IPS-NIHi11 (cell line): ENCODE results near the gene CLBA1.
"Not testable (repeated sequence)": the region's sequence is repeated elsewhere in the genome, so short reads cannot be mapped to it uniquely, and the experiment has no call there.

Experiments used
- DNase-seq: peaks from one replicate; pipeline ENCODE4 v3.0.0; 2012; ENCODE audit warnings: mixed read lengths, low spot score

CLBA1 gene

GRCh38 chr14:105023144-105023543 lies 37.6 kb downstream of the CLBA1 start:
- DNase-seq: no peak

DNA sequence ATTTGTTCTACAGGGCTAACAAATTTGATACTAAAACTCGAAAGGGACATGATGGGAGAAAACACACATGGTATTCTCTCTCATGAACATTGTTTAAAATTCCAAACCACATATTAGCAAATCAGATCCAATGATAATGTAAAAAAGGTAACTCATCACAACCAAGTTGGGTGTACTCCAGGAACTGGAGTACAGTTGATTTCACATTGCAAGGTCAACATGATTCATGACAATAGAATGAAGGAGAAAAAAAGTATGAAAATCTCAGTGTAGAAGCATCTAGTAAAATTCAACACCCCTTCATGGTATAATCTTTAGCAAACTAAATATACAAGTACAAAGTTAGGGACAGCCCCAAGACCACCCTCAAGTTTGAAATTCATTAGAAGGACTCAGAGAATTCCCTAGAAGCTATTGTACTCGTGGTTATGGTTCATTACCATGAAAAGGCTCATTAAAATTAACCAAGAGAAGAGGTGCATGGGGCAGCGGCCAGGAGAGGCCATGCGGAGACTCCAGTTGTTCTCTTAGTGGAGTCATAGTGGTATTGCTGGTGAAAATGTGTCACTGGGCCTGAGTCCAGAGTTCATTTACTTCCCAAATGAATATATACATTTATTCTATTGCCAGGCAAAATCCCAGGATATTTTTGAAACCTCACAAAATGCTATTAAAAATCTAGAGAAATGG lies 38.3 kb downstream of the CLBA1 start:
- no peak for DNase-seq

DNA sequence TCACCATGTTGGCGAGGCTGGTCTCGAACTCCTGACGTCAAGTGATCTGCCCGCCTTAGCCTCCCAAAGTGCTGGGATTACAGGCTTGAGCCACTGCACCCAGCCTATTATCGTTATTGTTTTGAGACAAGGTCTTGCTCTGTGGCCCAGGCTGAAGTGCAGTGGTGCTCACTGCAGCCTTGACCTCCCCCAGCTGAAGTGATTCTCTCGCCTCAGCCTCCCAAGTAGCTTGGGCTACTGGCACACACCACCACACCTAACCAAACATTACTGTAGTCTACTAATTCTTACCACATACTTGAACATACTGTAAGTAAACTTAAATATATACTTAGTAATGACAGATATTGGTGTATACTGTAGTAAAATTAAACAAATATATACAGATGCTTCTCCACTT lies 39.8 kb downstream of the CLBA1 start:
- no peak for DNase-seq

DNA sequence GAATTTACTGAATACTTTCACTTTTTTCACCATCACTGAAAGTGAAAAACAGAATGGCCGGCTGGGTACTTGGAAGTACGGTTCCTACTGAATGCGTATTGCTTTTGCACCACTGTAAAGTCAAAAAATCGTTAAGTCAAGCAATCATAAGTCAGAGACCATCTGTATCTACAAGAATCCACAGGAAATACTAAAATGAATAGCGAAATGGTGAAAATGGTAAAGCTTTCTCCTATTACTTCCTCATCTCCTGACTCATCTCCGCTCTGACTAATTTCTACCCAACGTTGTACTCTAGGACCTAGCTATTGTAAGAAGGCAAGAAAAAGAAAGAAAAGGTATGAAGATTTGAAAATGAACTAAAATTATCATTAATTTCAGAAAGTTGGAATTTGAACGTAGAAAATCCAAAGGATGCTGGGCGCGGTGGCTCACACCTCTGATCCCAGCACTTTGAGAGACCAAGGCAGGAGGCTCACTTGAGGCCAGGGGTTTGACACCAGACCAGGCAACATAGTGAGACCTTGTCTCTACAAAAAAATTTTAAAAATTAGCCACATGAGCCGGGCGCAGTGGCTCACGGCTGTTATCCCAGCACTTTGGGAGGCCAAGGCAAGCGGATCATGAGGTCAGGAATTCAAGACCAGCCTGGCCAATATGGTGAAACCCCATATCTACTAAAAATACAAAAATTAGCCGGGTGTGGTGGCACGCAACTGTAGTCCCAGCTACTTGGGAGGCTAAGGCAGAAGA lies 40.6 kb downstream of the CLBA1 start:
- DNase-seq: no peak

GRCh38 chr14:105026802-105027563 lies 41.4 kb downstream of the CLBA1 start:
- no peak for DNase-seq

GRCh38 chr14:105027718-105028117 lies 42.1 kb downstream of the CLBA1 start:
- DNase-seq: not testable (repeated sequence)

DNA sequence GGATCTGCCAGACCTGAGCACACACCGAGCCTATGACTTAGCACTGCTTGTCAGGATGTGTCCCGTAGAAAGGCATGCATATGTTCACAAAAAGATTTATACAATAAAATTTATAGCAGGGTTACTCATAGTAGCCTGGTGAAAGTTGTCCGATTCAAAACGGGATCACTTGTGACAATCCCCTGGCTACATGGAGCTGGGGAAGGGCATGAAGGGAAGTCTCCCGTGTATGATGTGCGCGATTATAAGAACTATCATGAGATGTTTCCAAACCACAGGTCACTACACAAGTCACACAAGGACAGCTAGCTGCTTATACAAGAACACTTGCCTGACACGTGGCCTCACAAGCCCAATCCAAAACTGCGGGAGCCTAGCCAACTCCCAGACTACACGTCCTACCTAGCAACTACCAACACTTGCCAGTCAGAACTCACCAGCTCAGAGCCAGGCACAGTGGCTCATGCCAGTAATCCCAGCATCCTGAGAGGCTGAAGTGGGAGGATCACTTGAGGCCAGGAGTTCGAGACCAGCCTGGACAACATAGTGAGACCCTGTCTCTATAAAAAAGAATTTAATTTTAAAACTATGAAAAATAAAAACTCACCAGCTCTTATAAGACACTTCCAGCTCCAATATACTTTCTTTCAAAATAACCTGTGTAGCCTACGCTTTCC lies 42.8 kb downstream of the CLBA1 start:
- no peak for DNase-seq

DNA sequence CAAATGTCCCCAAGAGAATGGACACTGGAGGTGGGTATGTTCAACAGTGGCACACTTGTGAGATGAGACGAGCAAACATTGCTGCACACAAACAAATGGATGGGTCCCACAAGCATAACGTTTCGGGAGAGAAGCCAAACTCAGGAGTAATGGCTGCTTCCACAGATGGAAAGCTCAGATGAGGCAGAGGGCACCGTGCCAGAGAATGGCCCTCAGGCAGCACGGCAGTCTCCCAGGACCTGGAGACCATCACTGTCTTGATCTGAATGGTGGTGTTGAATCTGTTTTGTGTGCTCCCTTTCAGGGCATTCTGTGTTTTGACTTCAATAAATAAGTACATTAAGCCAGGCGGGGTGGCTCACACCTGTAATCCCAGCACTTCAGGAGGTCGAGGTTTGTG lies 43.8 kb downstream of the CLBA1 start:
- DNase-seq: no peak

DNA sequence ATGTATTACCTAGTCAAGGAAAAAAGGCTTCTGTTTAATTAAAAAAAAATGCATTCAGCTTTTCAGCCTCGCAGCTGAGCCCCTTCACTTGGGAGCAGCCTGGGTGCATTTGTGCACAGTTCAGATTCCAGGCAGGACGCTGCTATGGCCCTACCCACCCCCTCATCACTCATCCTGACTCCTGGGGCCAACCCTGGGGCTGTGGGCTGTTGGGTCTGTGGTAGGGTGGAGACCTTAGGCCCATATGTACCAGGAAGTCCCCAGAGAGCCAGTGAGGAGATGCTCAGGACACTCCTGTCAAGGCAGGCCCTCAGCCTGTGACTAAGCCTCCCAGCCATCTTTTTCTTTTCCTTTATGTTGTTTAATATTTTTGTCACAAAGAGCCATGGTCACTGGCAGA lies 44.6 kb downstream of the CLBA1 start:
- DNase-seq: no peak

DNA sequence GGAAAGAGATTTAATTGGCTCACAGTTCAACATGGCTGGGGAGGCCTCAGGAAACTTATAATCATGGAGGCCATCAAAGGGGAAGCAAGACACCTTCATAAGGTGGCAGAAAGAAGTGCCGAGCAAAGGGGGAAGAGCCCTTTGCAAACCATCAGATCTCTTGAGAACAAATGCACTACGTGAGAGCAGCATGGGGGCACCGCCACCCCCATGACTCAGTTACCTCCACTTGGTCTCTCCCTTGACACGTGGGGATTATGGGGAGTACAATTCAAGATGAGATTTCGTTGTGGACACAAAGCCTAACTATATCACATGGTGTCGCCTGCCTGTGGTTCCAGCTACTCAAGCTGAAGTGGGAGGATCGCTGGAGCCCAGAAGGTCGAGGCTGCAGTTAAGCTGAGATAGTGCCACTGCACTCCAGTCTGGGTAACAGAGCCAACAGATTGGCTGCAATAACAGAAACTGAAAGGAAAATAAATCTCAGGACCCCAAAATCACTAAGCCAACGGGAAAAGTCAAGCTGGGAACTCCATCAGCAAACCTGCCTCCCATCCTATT lies 45.3 kb downstream of the CLBA1 start:
- DNase-seq: no peak

DNA sequence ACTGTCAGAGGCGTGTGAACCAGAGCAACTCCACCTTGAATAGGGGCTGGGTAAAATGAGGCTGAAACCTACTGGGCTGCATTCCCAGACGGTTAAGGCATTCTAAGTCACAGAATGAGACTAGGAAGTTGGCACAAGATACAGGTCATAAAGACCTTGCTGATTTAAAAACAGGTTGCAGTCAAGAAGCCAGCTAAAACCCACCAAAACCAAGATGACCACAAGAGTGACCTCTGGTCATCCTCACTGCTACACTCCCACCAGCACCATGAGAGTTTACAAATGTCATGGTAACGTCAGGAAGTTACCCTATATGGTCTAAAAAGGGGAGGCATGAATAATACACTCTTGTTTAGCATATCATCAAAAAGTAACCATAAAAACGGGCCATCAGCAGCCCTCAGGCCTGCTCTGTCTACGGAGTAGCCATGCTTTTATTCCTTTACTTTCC lies 46.9 kb downstream of the CLBA1 start:
- DNase-seq: not testable (repeated sequence)

DNA sequence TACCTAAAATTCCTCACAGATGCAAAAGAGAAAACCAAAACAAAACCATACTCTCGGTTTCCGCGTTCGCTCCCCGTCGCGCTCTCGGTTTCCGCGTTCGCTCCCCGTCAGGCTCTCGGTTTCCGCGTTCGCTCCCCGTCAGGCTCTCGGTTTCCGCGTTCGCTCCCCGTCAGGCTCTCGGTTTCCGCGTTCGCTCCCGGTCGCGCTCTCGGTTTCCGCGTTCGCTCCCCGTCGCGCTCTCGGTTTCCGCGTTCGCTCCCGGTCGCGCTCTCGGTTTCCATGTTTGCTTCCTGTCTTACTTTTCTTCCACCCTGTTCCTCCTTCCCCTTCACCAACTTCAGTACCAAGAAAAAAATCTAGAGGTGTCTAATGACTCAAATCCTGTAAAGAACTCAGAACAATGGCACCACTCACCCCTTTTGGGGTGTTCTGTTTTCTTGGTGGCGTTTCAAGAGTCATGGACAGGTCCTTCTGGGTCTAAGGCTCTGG lies 47.9 kb downstream of the CLBA1 start:
- not testable (repeated sequence) for DNase-seq

DNA sequence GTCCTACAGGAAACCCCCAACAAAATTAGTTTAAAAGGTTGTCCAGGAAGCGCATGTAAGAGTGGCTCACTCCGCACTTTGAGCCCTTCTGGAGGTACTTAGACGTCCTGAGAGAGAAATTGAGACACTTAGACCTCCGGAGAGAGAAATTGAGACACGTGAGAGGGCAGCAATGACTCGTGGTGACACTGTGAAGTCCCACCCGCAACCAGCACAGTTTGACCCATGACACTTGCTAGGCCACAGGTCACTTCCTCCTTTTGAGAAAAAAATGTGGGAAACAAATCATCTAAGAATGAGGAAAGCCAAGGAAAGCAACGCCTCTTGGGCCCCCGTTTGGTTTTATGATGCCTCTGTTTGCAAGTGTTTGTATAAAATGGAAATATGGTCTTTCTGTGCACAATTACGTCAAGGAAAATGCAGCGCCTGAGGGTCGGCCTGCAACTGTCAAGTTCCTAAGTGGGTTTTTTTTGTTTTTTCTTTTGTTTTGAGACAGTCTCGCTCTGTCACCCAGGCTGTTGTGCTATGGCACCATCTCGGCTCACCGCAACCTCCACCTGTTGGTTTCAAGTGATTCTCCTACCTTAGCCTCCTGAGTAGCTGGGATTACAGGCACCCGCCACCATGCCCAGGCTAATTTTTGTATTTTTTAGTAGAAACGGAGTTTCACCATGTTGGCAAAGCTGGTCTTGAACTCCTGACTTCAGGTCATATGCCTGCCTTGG lies 48.9 kb downstream of the CLBA1 start:
- DNase-seq: no peak

DNA sequence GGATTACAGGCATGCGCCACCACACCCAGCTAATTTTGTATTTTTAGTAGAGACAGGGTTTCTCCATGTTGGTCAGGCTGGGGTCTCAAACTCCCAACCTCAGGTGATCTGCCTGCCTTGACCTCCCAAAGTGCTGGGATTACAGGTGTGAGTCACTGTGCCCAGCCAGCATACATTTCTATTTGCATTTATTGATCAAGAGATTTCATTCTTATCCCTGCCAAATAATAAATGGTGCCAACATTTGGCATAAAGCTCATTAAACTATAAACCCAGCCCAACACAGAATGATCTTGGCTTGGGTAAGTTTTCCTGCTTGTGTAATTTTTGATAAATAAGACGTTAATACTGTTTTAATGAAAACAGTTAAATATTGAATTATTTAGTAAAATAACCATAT lies 50.0 kb downstream of the CLBA1 start:
- DNase-seq: not testable (repeated sequence)

DNA sequence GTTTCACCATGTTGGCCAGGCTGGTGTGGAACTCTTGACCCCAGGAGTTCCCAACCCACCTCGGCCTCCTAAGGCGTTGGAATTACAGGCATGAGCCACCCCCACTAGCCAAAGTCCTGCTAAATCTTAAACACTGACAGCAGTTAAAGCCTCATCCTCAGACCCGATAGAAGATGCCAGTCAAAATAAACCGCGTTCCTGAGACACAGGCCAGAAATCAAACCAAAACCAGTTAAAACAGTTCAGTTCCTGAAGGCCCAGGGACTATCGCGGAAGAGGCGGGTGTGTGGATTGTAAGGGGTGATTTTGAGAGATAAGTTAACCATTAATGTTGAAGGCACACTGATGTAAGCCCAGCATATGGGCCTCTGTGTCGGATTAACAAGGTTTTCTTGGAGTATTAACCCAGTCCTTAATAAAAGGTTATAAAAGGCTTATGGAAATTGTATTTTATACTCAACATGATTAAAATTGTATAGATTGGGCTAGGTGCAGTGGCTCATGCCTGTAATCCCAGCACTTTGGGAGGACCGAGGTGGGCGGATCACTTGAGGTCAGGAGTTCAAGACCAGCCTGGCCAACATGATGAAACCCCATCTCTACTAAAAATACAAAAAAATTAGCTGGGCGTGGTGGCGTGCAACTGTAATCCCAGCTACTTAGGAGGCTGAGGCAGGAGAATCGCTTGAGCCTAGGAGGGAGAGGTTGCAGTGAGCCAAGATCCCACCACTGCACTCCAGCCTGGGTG lies 54.0 kb downstream of the CLBA1 start:
- DNase-seq: no peak

- DNase-seq: no peak
Measured at GRCh38 chr14:105041841-105042765, 56.5 kb downstream of the CLBA1 start.

GRCh38 chr14:105042813-105043212 lies 57.2 kb downstream of the CLBA1 start:
- DNase-seq: no peak

- no peak for DNase-seq
Measured at GRCh38 chr14:105043641-105044040, 58.1 kb downstream of the CLBA1 start.
